NB4 (cell line): ENCODE results near the gene MAP4K4.

Source experiments
- DNase-seq: peaks from one replicate; pipeline ENCODE4 v3.0.0; 2010; ENCODE audit warnings: low read depth
- H3K4me3 ChIP-seq: one replicate; pipeline ENCODE4 v1.5.1; 2011; ENCODE audit warnings: mild to moderate bottlenecking, low read depth, low read length, moderate library complexity
- CTCF ChIP-seq: IDR thresholded peaks from one replicate; pipeline ENCODE4 v1.5.1; 2012; ENCODE audit warnings: low read depth, low read length
- MYC ChIP-seq: IDR thresholded peaks from 2 replicates; pipeline ENCODE4 v1.6.1; 2011; ENCODE audit warnings: low read depth, low read length
- POLR2A ChIP-seq: IDR thresholded peaks from 2 replicates; pipeline ENCODE4 v1.6.1; 2011; ENCODE audit warnings: mild to moderate bottlenecking; ENCODE audit not compliant: insufficient read length; ENCODE audit errors: extremely low read depth
- TF ChIP-seq, protein P1 (sequence below): IDR thresholded peaks from 2 replicates; pipeline ENCODE4 v1.6.1; 2011; ENCODE audit warnings: low read depth, low read length

MAP4K4 gene

GRCh38 chr2:101740555-101740964 lies 43.1 kb downstream of the MAP4K4 start:
- DNase-seq: no peak
- H3K4me3 ChIP-seq: no peak overlapping the region
- TF ChIP-seq POLR2A (no peak), CTCF (no peak)

DNA sequence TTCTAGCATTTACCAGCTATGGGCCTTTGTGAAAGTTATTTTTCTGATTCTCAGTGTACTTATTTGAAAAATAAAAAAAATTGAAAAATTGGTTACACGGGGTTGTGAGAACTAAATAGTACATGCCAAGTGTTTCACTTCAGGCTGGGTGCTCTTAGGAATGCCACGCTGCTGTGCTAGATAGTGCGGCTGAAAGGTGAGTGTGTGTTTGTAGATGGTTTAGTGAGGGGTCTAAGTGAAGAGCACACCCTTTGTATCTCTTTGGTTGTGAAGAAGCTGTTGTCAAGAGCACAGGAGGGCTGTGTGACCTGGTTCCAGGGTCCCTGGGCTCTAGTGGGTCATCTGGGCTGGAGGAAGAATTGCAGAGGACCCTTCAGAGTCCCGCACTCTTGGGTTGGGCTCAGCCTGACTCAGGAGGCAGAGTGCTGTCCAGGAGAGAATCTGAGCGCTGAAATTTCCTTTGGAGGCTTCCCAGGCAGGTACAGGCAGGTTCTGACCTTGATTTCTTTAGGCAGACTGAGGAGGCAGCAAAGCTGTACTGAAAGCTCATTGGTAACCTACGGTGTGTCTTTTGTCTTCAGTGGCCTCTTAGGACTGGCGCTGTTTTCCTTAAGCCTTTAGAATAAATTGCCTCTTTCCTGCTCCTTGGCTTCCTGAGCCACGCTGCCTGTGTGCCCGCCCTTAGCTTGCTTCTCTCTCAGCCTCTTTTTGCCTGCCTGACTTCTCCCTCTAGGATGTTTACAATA lies 44.4 kb downstream of the MAP4K4 start:
- H3K4me3 ChIP-seq: no peak overlapping the region
- TF ChIP-seq MYC (no peak), CTCF (no peak), POLR2A (no peak)
- TF ChIP-seq, protein P1, sequence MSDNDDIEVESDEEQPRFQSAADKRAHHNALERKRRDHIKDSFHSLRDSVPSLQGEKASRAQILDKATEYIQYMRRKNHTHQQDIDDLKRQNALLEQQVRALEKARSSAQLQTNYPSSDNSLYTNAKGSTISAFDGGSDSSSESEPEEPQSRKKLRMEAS: no peak
- no peak for DNase-seq

DNA sequence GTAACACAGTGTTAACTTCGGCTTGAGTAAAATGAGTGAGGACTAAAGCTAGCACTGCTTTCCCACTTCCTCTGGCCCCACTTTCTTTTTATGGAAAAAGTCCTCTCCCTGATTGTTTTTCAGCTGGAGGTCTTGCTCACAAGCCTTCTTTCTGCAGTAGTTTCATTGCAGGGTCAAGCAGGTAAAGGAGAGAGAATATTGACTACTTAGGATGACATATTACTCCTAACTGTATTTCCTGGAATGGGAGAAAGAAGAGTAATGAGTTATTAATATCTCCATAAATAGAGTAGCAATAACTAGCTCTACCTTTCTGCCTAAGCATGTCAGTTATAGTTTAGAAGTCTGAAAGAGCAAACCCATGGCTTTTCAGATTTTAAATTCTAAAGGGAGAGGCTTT lies 45.0 kb downstream of the MAP4K4 start:
- no peak for TF ChIP-seq MYC
- TF ChIP-seq, protein P1: no peak
- no peak for TF ChIP-seq CTCF
- no peak for TF ChIP-seq POLR2A
- no peak for DNase-seq
- H3K4me3 ChIP-seq: no peak overlapping the region

DNA sequence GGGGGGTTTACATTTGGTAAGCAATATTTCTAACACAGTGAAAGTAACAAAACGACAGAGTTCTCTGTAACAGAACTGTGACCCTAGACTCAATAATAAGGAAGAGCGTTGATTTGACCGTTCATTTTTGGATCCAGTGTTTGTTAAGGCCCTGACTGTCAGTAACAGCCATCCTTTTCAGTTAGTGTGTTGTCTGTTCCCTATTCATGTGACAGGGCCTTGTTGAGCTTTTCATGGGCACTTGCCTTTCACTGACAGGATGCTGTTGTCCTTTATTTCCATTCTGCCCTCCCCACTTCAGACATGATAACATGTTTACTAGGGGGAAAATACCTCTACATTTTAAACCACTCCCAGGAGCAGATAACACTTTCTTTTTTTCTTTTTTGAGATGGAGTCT lies 45.8 kb downstream of the MAP4K4 start:
- DNase-seq: no peak
- no peak overlapping the region for H3K4me3 ChIP-seq
- TF ChIP-seq, protein P1: no peak
- TF ChIP-seq CTCF: no peak
- TF ChIP-seq MYC: no peak
- TF ChIP-seq POLR2A: no peak

GRCh38 chr2:101744832-101745231 lies 47.3 kb downstream of the MAP4K4 start:
- H3K4me3 ChIP-seq: no peak overlapping the region
- no peak for TF ChIP-seq CTCF
- TF ChIP-seq, protein P1: no peak
- TF ChIP-seq POLR2A: no peak
- no peak for TF ChIP-seq MYC
- DNase-seq: no peak
